ENCODE data around the gene TNF. TPM values are rescaled to one million over a fixed set of nuclear protein-coding genes. Genes with fewer than 3 reads are reported as not detected.

Gene TNF
- polyA plus RNA-seq, 1 experiment = not detected

GRCh38 chr6:31535538-31536324 lies 39.6 kb upstream of the TNF start:
- DNase-seq (ENCODE audit: low read depth, low spot score) = no peak
- no peak overlapping the region for H3K4me3 ChIP-seq (ENCODE audit: low read depth, low read length)
- ChIA-PET CTCF (interaction anchor here (0.5 kb wide), 1 partner anchor 261 kb away, joined by 4 read pairs; no protein-coding TSS in a partner anchor), POLR2A (interaction anchor here (1.4 kb wide), 1 partner anchor 41 kb away, joined by 4 read pairs; no protein-coding TSS in a partner anchor)
- no peaks in the 10 kb centered on the region for H3K27me3 ChIP-seq (ENCODE audit: control insufficient read depth, insufficient read depth, low read length)
- TF ChIP-seq CTCF (IDR thresholded peaks at IDR 0.05; ENCODE audit: low read depth, low read length) = no peak
- H3K27ac ChIP-seq (ENCODE audit: low read depth, low read length) = no peak overlapping the region
- H3K9me3 ChIP-seq (ENCODE audit: control insufficient read depth, insufficient read depth, low read length) = no peaks in the 10 kb centered on the region

DNA sequence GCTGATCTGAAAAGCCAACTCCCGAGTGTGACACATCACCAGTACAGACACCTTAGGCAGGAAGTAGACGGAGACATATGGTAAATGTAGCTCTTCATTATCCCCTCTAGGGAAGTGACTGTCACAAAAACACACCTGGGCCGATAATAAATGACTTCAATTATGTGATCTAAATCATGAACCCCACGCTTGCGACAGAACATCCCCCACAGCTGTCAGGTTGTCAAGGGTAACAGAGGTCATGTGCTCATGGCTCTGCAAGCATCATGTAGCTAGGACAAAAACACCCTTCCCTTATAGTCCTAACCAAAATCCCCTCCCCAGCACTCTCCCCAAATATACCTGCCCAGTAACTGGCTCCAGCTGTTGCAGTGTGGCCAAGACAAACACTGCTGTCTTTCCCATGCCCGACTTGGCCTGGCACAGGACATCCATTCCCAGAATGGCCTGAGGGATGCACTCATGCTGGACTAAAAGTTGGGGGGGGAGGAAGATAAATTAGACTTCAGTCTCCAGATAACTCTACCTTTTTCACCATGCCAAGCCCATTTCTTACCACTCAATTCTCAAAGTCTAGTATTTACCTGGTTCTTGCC lies 36.5 kb upstream of the TNF start:
- Histone ChIP-seq H3K9me3 (ENCODE audit: control insufficient read depth, insufficient read depth, low read length) (no peaks in the 10 kb centered on the region), H3K4me3 (ENCODE audit: low read depth, low read length) (peak overlapping the region; percentile 92), H3K27me3 (ENCODE audit: control insufficient read depth, insufficient read depth, low read length) (no peaks in the 10 kb centered on the region), H3K27ac (ENCODE audit: low read depth, low read length) (no peak overlapping the region)
- DNase-seq (ENCODE audit: low read depth, low spot score) = no peak
- ChIA-PET POLR2A (interaction anchor here (0.6 to 0.7 kb wide), 2 partner anchors 16 to 46 kb away, joined by 3 read pairs; no protein-coding TSS in a partner anchor), CTCF (interaction anchor here (1.5 to 14.1 kb wide), 3 partner anchors 11 to 59 kb away, joined by 3 to 388 read pairs (median 4); partner anchors contain the start of genes MCCD1 and NCR3)
- no peak for TF ChIP-seq CTCF (IDR thresholded peaks at IDR 0.05; ENCODE audit: low read depth, low read length)

DNA sequence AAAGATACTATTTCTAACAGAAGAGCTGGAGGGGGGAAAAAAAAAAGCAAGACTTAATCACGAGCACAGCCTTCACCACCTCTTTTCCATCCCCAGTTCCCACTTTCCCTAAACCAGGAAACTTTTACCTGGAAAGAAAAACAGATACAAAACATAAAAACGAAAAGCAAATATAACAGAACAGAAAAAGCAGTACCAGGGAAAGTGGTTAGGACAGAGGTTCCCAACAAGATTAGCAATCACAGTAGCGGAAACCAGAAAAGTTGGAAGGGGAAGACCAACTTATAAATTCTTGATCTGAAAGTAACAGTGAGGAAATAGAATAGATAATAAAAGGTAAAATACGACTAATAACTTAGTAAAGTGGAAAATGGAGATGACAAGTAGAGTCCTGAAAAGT lies 34.7 kb upstream of the TNF start:
- Histone ChIP-seq H3K4me3 (ENCODE audit: low read depth, low read length) (peak overlapping the region; percentile 92), H3K27ac (ENCODE audit: low read depth, low read length) (no peak overlapping the region), H3K27me3 (ENCODE audit: control insufficient read depth, insufficient read depth, low read length) (no peaks in the 10 kb centered on the region), H3K9me3 (ENCODE audit: control insufficient read depth, insufficient read depth, low read length) (no peaks in the 10 kb centered on the region)
- ChIA-PET POLR2A (interaction anchor here (0.5 to 2.2 kb wide), 5 partner anchors 9 to 79 kb away, joined by 3 to 12 read pairs (median 4); partner anchors contain the start of gene MCCD1), CTCF (interaction anchor here (0.6 to 14.1 kb wide), 5 partner anchors 24 to 120 kb away, joined by 4 to 388 read pairs (median 6); partner anchors contain the start of genes C6orf47 and NCR3)
- no peak for DNase-seq (ENCODE audit: low read depth, low spot score)
- TF ChIP-seq CTCF (IDR thresholded peaks at IDR 0.05; ENCODE audit: low read depth, low read length) = no peak

GRCh38 chr6:31541059-31541657 lies 34.2 kb upstream of the TNF start:
- Histone ChIP-seq H3K27ac (ENCODE audit: low read depth, low read length) (peak overlapping the region; percentile 95), H3K4me3 (ENCODE audit: low read depth, low read length) (peak overlapping the region; percentile 92), H3K9me3 (ENCODE audit: control insufficient read depth, insufficient read depth, low read length) (no peaks in the 10 kb centered on the region), H3K27me3 (ENCODE audit: control insufficient read depth, insufficient read depth, low read length) (no peaks in the 10 kb centered on the region)
- DNase-seq (ENCODE audit: low read depth, low spot score) = no peak
- ChIA-PET POLR2A (interaction anchor here (0.5 to 2.2 kb wide), 9 partner anchors 9 to 79 kb away, joined by 3 to 24 read pairs (median 4); partner anchors contain the start of gene MCCD1), CTCF (interaction anchor here (0.6 to 14.1 kb wide), 5 partner anchors 39 to 120 kb away, joined by 4 to 388 read pairs (median 6); partner anchors contain the start of genes C6orf47 and NCR3)
- TF ChIP-seq CTCF (IDR thresholded peaks at IDR 0.05; ENCODE audit: low read depth, low read length) = no peak
